Keratinocyte (primary cell): ENCODE data around the gene RRP7A. TPM values are rescaled to one million over a fixed set of nuclear protein-coding genes. Genes with fewer than 3 reads are reported as not detected.

Experiments used
- DNase-seq: peaks from one replicate; pipeline ENCODE4 v3.0.0-alpha.2; 2011; ENCODE audit warnings: low read depth, missing footprints, low spot score
- FAIRE-seq: peaks from 2 replicates; lab custom pipeline; 2011; peaks lifted over from hg19 to GRCh38; lab: Jason Lieb, UNC
- H2AFZ ChIP-seq: 2 replicates; pipeline ENCODE4 v1.6.0; 2012; ENCODE audit warnings: low read length, control low read depth, inconsistent platforms; ENCODE audit not compliant: control insufficient read depth
- H3K27ac ChIP-seq: 2 replicates; pipeline ENCODE4 v1.5.1; 2011; ENCODE audit warnings: low read length; ENCODE audit not compliant: control insufficient read depth, insufficient read depth
- H3K27me3 ChIP-seq: 3 replicates; pipeline ENCODE4 v1.6.0; 2011; ENCODE audit warnings: low read length; ENCODE audit not compliant: control insufficient read depth, insufficient read depth; ENCODE audit errors: extremely low read depth
- H3K36me3 ChIP-seq, 2 experiments: 2 replicates in 1 of 2; 3 replicates in 1 of 2; pipeline ENCODE4 v1.5.1; 2011; ENCODE audit warnings: low read length in 2 of 2, mild to moderate bottlenecking in 1 of 2; ENCODE audit not compliant: control insufficient read depth in 2 of 2, insufficient read depth in 2 of 2; ENCODE audit errors: extremely low read depth in 1 of 2
- H3K4me1 ChIP-seq: 3 replicates; pipeline ENCODE4 v1.5.1; 2011; ENCODE audit warnings: low read length; ENCODE audit not compliant: control insufficient read depth, insufficient read depth; ENCODE audit errors: extremely low read depth
- H3K4me2 ChIP-seq: 3 replicates; pipeline ENCODE4 v1.6.0; 2011; ENCODE audit warnings: low read depth, low read length; ENCODE audit not compliant: control insufficient read depth, insufficient read depth; ENCODE audit errors: extremely low read depth
- H3K4me3 ChIP-seq, 3 experiments: fragments of 200-600 bp in 1 of 3; sonication (generic) in 1 of 3; 2 replicates in 2 of 3; 3 replicates in 1 of 3; pipeline ENCODE4 v1.5.1; 2011 to 2016; ENCODE audit warnings: low read length in 3 of 3, mild to moderate bottlenecking in 3 of 3, control low read depth in 2 of 3, inconsistent platforms in 1 of 3, low read depth in 1 of 3, mixed read lengths in 1 of 3, mixed run types in 1 of 3, moderate library complexity in 1 of 3; ENCODE audit not compliant: control insufficient read depth in 2 of 3, insufficient read depth in 2 of 3; ENCODE audit errors: extremely low read depth in 1 of 3
- H3K79me2 ChIP-seq: 2 replicates; pipeline ENCODE4 v1.6.0; 2012; ENCODE audit warnings: low read length; ENCODE audit not compliant: control insufficient read depth, insufficient read depth
- H3K9ac ChIP-seq: 3 replicates; pipeline ENCODE4 v1.6.0; 2011; ENCODE audit warnings: low read length; ENCODE audit not compliant: control insufficient read depth, insufficient read depth; ENCODE audit errors: extremely low read depth
- H3K9me1 ChIP-seq: 3 replicates; pipeline ENCODE4 v1.6.0; 2011; ENCODE audit warnings: low read length; ENCODE audit not compliant: control insufficient read depth, insufficient read depth; ENCODE audit errors: extremely low read depth
- H3K9me3 ChIP-seq: 2 replicates; pipeline ENCODE4 v1.5.1; 2012; ENCODE audit warnings: low read depth, low read length; ENCODE audit not compliant: control insufficient read depth
- H4K20me1 ChIP-seq: 3 replicates; pipeline ENCODE4 v1.6.0; 2011; ENCODE audit warnings: low read length; ENCODE audit not compliant: control insufficient read depth, insufficient read depth; ENCODE audit errors: extremely low read depth
- CTCF ChIP-seq, 3 experiments: IDR thresholded peaks in 1 of 3; conservative IDR thresholded peaks in 1 of 3; optimal IDR thresholded peaks in 1 of 3; 2 replicates in 2 of 3; 3 replicates in 1 of 3; pipeline versions ENCODE3 to v1.5.1; 2011; ENCODE audit warnings: low read length in 3 of 3, mild to moderate bottlenecking in 3 of 3, moderate library complexity in 2 of 3, control low read depth in 1 of 3, inconsistent platforms in 1 of 3; ENCODE audit not compliant: insufficient read depth in 2 of 3; ENCODE audit errors: extremely low read depth in 1 of 3
- EZH2 ChIP-seq: IDR thresholded peaks from one replicate; pipeline ENCODE4 v1.6.1; 2012; ENCODE audit warnings: inconsistent platforms, mild to moderate bottlenecking, low read length, moderate library complexity
- dilution Hi-C: fragments of 300-500 bp; cut with MboI; formaldehyde crosslinking; loops from one replicate; pipeline ENCODE4 v1.7.0; 2020; ENCODE audit warnings: low sequenced_read_pairs; ENCODE audit not compliant: extremely low pct_ligation_motif_present
- polyA plus RNA-seq, 5 experiments: library from polyadenylated mRNA; depleted of rRNA in 3 of 5; stranded (reverse) in 3 of 5; stranded (forward) in 1 of 5; unstranded in 1 of 5; fragments of >200 nt; gene quantifications; 1 replicate in 1 of 5; 2 replicates in 3 of 5; 3 replicates in 1 of 5; pipeline versions ENCODE4 v1.2.1 to v1.2.3, GENCODE V29; 2011 to 2012; ENCODE audit warnings: missing spikeins in 2 of 5, low read depth in 1 of 5, low replicate concordance in 1 of 5

The RRP7A gene
- polyA plus RNA-seq, 1 donor (not counting 4 experiments of a cell fraction or from before 2014, with no cell fraction given): 30.2 TPM

DNA sequence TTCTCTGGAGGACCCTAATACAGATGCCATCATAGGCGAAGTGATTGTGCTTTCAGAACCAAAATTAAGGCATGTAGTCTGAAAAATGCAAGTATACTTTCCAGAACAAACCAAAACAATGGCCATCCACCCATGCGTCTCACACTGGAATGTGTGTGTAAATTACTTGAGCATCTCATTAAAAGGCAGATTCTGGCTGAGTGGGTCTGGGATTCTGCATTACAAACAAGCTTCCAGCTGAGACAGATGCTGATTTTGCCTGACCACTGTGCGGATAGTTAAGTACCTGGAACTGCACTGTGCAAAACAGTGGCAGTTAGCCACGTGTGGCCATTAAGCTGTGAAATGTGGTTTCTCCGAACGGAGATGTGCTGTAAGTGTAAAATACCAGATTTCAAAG, 26.2 kb downstream of the RRP7A start:
- no peak overlapping the region for H3K4me2 ChIP-seq
- H3K4me1 ChIP-seq: no peaks in the 10 kb centered on the region
- H3K9ac ChIP-seq: no peak overlapping the region
- dilution Hi-C loops: no loop called here
- H3K36me3 ChIP-seq: no peaks in the 10 kb centered on the region
- H3K4me3 ChIP-seq: no peak overlapping the region
- H3K9me1 ChIP-seq: no peaks in the 10 kb centered on the region
- no peaks in the 10 kb centered on the region for H3K27me3 ChIP-seq
- H3K79me2 ChIP-seq: no peaks in the 10 kb centered on the region
- no peak for TF ChIP-seq CTCF (optimal IDR thresholded peaks at IDR 0.05 in 1 of 3, IDR thresholded peaks at IDR 0.05 in 1 of 3, conservative IDR thresholded peaks at IDR 0.05 in 1 of 3; ENCODE audit: extremely low read depth in 1 of 3, insufficient read depth in 2 of 3, low read length in 3 of 3)
- no peak for TF ChIP-seq EZH2
- H3K27ac ChIP-seq: no peak overlapping the region
- no peaks in the 10 kb centered on the region for H4K20me1 ChIP-seq
- no peaks in the 10 kb centered on the region for H3K9me3 ChIP-seq
- DNase-seq: no peak
- FAIRE-seq: no peak
- no peak overlapping the region for H2AFZ ChIP-seq

DNA sequence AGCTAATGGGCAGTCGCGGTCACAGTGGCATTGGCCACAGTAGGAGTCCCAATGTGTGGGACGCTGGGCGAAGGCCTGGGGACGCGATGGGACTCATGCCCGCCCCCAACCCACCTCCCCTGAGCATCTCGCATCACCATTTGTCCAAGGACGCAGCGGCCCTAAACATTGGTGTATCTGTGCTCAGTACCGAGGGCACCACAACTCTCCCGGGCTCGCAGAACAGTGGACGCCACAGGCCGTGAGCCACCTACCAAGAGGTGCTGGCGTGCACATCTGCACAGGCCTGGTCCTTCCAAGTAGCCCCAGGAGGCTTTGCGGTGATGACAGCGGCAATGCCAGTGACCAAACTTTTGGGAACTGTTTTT, 27.3 kb downstream of the RRP7A start:
- H3K9me1 ChIP-seq: no peaks in the 10 kb centered on the region
- dilution Hi-C loops: no loop called here

More for the DNA sequence above, 27.3 kb downstream of the RRP7A start:
- DNase-seq (no peak), FAIRE-seq (no peak)
- no peaks in the 10 kb centered on the region for H3K4me1 ChIP-seq
- no peak for TF ChIP-seq EZH2
- no peak for TF ChIP-seq CTCF (optimal IDR thresholded peaks at IDR 0.05 in 1 of 3, IDR thresholded peaks at IDR 0.05 in 1 of 3, conservative IDR thresholded peaks at IDR 0.05 in 1 of 3; ENCODE audit: extremely low read depth in 1 of 3, insufficient read depth in 2 of 3, low read length in 3 of 3)
- no peak overlapping the region for H2AFZ ChIP-seq
- H3K4me3 ChIP-seq: no peak overlapping the region
- H3K79me2 ChIP-seq: no peaks in the 10 kb centered on the region
- H4K20me1 ChIP-seq: no peaks in the 10 kb centered on the region
- H3K27me3 ChIP-seq: no peaks in the 10 kb centered on the region
- H3K4me2 ChIP-seq: no peak overlapping the region
- no peak overlapping the region for H3K27ac ChIP-seq
- no peaks in the 10 kb centered on the region for H3K9me3 ChIP-seq
- no peaks in the 10 kb centered on the region for H3K36me3 ChIP-seq
- H3K9ac ChIP-seq: no peak overlapping the region
